Stomach (tissue), 9 donors: Measurements from ENCODE around the gene EFL1. TPM values are rescaled to one million over a fixed set of nuclear protein-coding genes. Genes with fewer than 3 reads are reported as not detected.

Experiments
- DNase-seq, 2 donors: peaks; one replicate each; pipeline versions ENCODE4 v3.0.0 to v3.0.0-alpha.2; 2013 to 2019
- H3K27ac ChIP-seq, 5 donors: fragments of 200-600 bp in 4 of 5; sonication (generic) in 4 of 5; one replicate each; pipeline ENCODE4 v1.5.1; 2013 to 2019; ENCODE audit warnings: mild to moderate bottlenecking in 1 of 5, moderate library complexity in 1 of 5
- H3K27me3 ChIP-seq, 3 donors: fragments of 200-600 bp; sonication (generic); one replicate each; pipeline ENCODE4 v1.5.1; 2017 to 2019; ENCODE audit warnings: mixed run types in 1 of 3
- H3K36me3 ChIP-seq, 4 donors: fragments of 200-600 bp; sonication (generic); 1 replicate in 3 of 4; 2 replicates in 1 of 4; pipeline ENCODE4 v1.5.1; 2016 to 2019
- H3K4me1 ChIP-seq, 4 donors: fragments of 200-600 bp; sonication (generic); one replicate each; pipeline ENCODE4 v1.5.1; 2016 to 2019
- H3K4me3 ChIP-seq, 4 donors: fragments of 200-600 bp; sonication (generic) in 3 of 4; one replicate each; pipeline ENCODE4 v1.5.1; 2016 to 2019; ENCODE audit warnings: mild to moderate bottlenecking in 1 of 4
- H3K9me3 ChIP-seq, 4 donors: fragments of 200-600 bp; sonication (generic); one replicate each; pipeline ENCODE4 v1.5.1; 2016 to 2019
- CTCF ChIP-seq, 7 experiments: fragments of 450-650 bp in 4 of 7; fragments of 200-600 bp in 3 of 7; sonication (generic) in 3 of 7; IDR thresholded peaks; one replicate each; pipeline ENCODE4 v1.5.1; 2016 to 2019; ENCODE audit warnings: antibody characterized with exemption in 7 of 7, control low read depth in 2 of 7, mild to moderate bottlenecking in 1 of 7
- EP300 ChIP-seq: sonication (generic); formaldehyde crosslinking; IDR thresholded peaks from one replicate; pipeline ENCODE4 v1.6.1; 2017; ENCODE audit warnings: antibody characterized with exemption
- POLR2A ChIP-seq, 4 donors: fragments of 450-650 bp; IDR thresholded peaks; one replicate each; pipeline ENCODE4 v1.6.1; 2016; ENCODE audit warnings: antibody characterized with exemption in 4 of 4, control low read depth in 2 of 4, mild to moderate bottlenecking in 1 of 4, moderate library complexity in 1 of 4
- POLR2AphosphoS5 ChIP-seq, 3 donors: sonication (generic); formaldehyde crosslinking; IDR thresholded peaks; one replicate each; pipeline ENCODE4 v1.6.1; 2016; ENCODE audit warnings: antibody characterized with exemption in 3 of 3
- WGBS, 5 donors: extraction: QIAGEN DNeasy Blood & Tissue Kit in 3 of 5; methylation state at CpG; one replicate each; pipeline versions ENCODE4 v1.1.5 to v1.1.7; 2013 to 2018; 5-methylcytosine and 5-hydroxymethylcytosine counted together
- intact Hi-C: fragments of 100-400 bp; cut with DNase I; formaldehyde crosslinking; loops from one replicate; pipeline ENCODE4 v1.15.1; 2023; ENCODE audit warnings: low total_unique reads
- polyA plus RNA-seq, 3 donors: library from polyadenylated mRNA; stranded (reverse); fragments of 200-250 nt; gene quantifications; one replicate each; pipeline ENCODE4 v1.2.3, GENCODE V29; 2013
- total RNA-seq, 5 donors: library from RNA; depleted of rRNA; stranded (reverse); fragments of >200 nt; gene quantifications; one replicate each; pipeline versions ENCODE4 v1.1.0 to v1.2.3, GENCODE V29; 2014 to 2016
- donor health status: healthy with polysubstance abuse.
- donor health status: Bipolar disorder and iron deficiency.
- donor health status: healthy.

EFL1 gene
- total and polyA plus RNA-seq, 8 donors = 4.6 to 19.8 (median 11.1) TPM

GRCh38 chr15:82122746-82123400 is 139.7 kb downstream of the EFL1 start:
- Histone ChIP-seq H3K27ac (no peak overlapping the region), H3K27me3 (no peaks in the 10 kb centered on the region), H3K4me3 (no peak overlapping the region), H3K4me1 (peaks cover 0 to 14% (median 0%) of the 10 kb centered on the region in 4 donors), H3K9me3 (no peaks in the 10 kb centered on the region), H3K36me3 (peaks cover 0 to 7% (median 5%) of the 10 kb centered on the region in 4 donors)
- DNase-seq = peak; percentile 25 to 59
- intact Hi-C loops = loop anchor here (10.0 kb wide), 1 partner anchor 52 kb away; no protein-coding TSS in a partner anchor
- TF ChIP-seq CTCF (IDR thresholded peaks at IDR 0.05) (no peak), POLR2A (IDR thresholded peaks at IDR 0.05) (no peak), POLR2AphosphoS5 (IDR thresholded peaks at IDR 0.05) (peak in 1 of 3 donors; percentile 38), EP300 (no peak)
- 53 to 68% (median 64%) methylated on average over 4 of the region's 4 CpGs for WGBS, 5 donors

- Histone ChIP-seq H3K27ac (no peak overlapping the region), H3K9me3 (no peaks in the 10 kb centered on the region), H3K4me1 (peaks cover 0 to 9% (median 0%) of the 10 kb centered on the region in 4 donors), H3K4me3 (no peak overlapping the region), H3K36me3 (peaks cover 0 to 8% (median 0%) of the 10 kb centered on the region in 4 donors), H3K27me3 (no peaks in the 10 kb centered on the region)
- WGBS, 5 donors = 62 to 93% (median 81%) methylated on average over 3 of the region's 3 CpGs
- intact Hi-C loops = no loop called here
- TF ChIP-seq POLR2AphosphoS5 (IDR thresholded peaks at IDR 0.05) = no peak
- no peak for DNase-seq
Measured at GRCh38 chr15:82118040-82118439, 144.5 kb downstream of the EFL1 start.

GRCh38 chr15:82117296-82117695 is 145.2 kb downstream of the EFL1 start:
- 90 to 98% (median 94%) methylated on average over 5 to 6 of the region's 6 CpGs for WGBS, 5 donors
- Histone ChIP-seq H3K36me3 (peaks cover 0 to 8% (median 0%) of the 10 kb centered on the region in 4 donors), H3K27me3 (no peaks in the 10 kb centered on the region), H3K4me3 (no peak overlapping the region), H3K27ac (no peak overlapping the region), H3K4me1 (peaks cover 0 to 1% (median 0%) of the 10 kb centered on the region in 4 donors), H3K9me3 (no peaks in the 10 kb centered on the region)
- no peak for DNase-seq
- intact Hi-C loops = no loop called here
- TF ChIP-seq EP300 (no peak), CTCF (IDR thresholded peaks at IDR 0.05) (no peak), POLR2A (IDR thresholded peaks at IDR 0.05) (no peak), POLR2AphosphoS5 (IDR thresholded peaks at IDR 0.05) (no peak)

GRCh38 chr15:82114660-82115059 is 147.9 kb downstream of the EFL1 start:
- intact Hi-C loops = no loop called here
- Histone ChIP-seq H3K9me3 (no peaks in the 10 kb centered on the region), H3K4me1 (no peaks in the 10 kb centered on the region), H3K4me3 (no peak overlapping the region), H3K27me3 (no peaks in the 10 kb centered on the region), H3K36me3 (peaks cover 0 to 8% (median 0%) of the 10 kb centered on the region in 4 donors), H3K27ac (no peak overlapping the region)
- no peak for DNase-seq
- 85 to 92% (median 89%) methylated on average over 5 of the region's 5 CpGs for WGBS, 5 donors
- TF ChIP-seq EP300 = no peak
- TF ChIP-seq POLR2AphosphoS5 (IDR thresholded peaks at IDR 0.05) = no peak
- TF ChIP-seq CTCF (IDR thresholded peaks at IDR 0.05) = no peak
- no peak for TF ChIP-seq POLR2A (IDR thresholded peaks at IDR 0.05)

- intact Hi-C loops = no loop called here
- H3K4me3 ChIP-seq = no peak overlapping the region
- H3K4me1 ChIP-seq = no peaks in the 10 kb centered on the region
- TF ChIP-seq CTCF (IDR thresholded peaks at IDR 0.05) (no peak), POLR2A (IDR thresholded peaks at IDR 0.05) (no peak), POLR2AphosphoS5 (IDR thresholded peaks at IDR 0.05) (no peak), EP300 (no peak)
- no peak overlapping the region for H3K27ac ChIP-seq
- H3K9me3 ChIP-seq = no peaks in the 10 kb centered on the region
- H3K36me3 ChIP-seq = peaks cover 0 to 8% (median 0%) of the 10 kb centered on the region in 4 donors
- 69 to 88% (median 75%) methylated on average over 1 of the region's 1 CpG for WGBS, 5 donors
- no peak for DNase-seq
- H3K27me3 ChIP-seq = no peaks in the 10 kb centered on the region
Measured at GRCh38 chr15:82113106-82113715, 149.3 kb downstream of the EFL1 start.
